ENCODE measurements around the gene LCN1.
A peak's percentile ranks its signal among the peaks of the same experiment; 100 is the strongest.

Gene LCN1

DNA sequence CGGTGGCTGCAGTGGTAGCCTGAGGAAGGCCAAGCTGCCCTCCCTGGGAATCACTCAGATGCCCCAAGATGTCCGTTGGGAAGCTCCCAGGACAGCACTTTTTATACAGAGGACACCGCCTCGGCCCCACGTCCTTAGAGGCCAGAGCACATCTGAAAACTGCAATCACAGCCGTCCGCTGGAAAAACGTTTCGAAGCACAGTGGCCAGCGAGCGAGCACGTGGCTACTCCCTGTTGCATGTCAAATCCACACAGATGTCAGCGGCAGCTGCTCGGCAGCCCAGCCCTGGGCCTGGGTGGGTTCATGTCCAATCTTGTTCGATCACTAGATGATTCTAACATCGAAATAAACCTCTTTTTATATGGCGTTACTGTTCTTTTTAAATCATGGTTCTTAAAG, 32.7 kb upstream of the LCN1 start:
- no peak for DNase-seq (ENCODE audit: low read depth in 2 of 3, low spot score in 2 of 3)

DNA sequence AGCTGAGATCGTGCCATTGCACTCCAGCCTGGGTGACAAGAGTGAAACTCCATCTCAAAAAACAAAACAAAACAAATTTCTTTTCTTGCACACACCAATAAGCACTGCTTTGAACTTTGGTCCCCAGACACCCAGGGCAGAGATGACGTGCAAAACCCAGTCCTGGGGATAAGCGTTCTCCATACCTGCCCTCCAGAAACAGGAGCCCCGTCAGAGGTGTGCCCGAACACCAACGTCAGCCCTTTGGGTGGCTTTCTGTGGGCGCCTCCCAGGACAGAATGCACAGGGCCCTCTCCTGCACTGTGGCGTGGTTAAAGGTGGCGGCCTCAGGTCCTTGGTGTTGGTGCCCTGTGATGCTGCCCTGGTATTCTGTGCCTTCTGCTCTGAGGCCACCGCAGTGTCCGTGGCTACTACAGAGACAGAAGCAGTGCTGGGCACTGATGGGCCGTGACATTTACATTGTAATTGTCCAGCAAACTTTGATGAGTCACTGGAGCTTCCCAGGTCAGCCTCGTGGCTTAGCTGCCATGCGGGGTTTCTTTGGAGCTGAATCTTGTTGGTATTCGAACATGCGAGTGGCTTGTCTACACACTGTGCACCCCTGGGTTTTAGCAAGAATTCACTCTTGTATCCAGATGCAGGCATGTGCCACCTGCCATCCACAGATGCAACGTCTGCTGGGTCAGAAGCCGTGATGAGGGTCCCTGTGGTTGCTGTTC, 31.9 kb upstream of the LCN1 start:
- no peak for DNase-seq (ENCODE audit: low read depth in 2 of 3, low spot score in 2 of 3)

DNA sequence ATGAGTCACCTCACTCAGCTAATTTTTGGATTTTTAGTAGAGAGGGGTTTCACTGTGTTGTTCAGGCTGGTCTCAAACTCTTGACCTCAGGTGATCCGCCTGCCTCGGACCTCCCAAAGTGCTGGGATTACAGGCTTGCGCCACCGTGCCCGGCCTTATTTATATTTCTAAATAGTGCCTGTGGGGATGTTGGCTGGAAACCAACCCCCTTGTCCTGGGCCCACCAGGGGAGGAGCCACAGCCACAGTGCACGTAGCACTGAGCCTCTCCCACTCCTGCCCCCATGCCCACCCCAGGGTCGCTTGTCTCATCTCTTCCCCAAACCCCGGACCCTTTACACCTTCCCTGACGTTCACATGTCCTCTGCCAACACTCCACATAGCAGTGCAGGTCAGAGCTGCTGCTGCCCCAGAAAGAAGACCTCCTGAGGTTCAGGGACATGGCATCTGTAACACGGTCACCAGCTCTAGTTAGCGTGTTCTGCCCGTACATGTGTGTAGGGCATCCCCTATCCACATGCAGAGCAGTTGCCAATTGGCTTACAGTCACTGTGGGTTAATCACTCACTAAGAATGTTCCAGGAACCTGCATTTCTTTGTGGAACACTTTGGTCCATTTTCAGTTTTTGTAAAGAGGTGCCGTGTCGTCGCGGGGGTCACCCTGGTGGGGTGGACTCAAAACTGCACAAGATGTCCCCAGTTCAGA, 30.9 kb upstream of the LCN1 start:
- no peak for DNase-seq (ENCODE audit: low read depth in 2 of 3, low spot score in 2 of 3)

DNA sequence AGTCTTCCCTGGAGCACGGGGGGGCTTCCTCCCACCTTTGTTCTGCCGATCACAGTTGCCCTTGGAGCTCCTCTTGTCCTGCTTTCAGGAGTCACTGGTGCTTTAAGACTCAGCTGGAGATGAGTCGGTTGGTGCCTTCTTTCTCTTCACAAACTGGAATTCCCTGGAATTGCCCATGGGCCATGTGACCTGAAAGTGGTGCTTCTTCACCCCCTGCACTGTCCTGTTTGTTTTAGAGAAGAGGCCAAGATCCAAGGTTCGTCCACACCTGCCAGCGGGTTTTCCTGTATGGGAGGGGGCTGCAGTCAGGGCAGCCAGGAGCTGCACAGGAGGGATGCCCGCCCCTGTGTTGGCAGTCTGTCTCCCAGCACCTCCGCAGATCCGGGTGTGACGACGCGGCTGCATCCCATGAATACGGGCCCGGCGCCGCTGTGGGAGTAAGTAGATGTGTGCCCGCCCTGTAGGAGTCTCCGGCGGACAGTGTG, 30.2 kb upstream of the LCN1 start:
- DNase-seq (ENCODE audit: low read depth in 2 of 3, low spot score in 2 of 3), result no peak

DNA sequence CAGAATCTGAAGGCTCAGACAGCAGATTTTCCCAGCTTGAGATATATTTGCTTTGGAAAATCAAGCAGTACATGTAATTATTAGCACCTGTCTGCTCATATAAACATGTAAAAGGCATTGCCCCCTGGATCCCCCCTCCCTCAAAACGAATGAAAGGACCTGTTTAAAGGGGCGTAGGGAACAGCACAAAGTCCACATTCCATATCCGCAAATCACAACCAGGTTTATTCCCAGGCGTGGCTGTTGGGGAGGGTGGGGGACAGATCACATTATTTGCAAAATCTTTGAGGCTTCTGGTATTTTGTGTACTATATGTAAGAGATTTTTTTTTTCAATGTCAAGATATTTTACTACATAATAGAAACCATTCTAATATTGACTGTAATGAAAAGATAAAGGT, 29.5 kb upstream of the LCN1 start:
- no peak for DNase-seq (ENCODE audit: low read depth in 2 of 3, low spot score in 2 of 3)

DNA sequence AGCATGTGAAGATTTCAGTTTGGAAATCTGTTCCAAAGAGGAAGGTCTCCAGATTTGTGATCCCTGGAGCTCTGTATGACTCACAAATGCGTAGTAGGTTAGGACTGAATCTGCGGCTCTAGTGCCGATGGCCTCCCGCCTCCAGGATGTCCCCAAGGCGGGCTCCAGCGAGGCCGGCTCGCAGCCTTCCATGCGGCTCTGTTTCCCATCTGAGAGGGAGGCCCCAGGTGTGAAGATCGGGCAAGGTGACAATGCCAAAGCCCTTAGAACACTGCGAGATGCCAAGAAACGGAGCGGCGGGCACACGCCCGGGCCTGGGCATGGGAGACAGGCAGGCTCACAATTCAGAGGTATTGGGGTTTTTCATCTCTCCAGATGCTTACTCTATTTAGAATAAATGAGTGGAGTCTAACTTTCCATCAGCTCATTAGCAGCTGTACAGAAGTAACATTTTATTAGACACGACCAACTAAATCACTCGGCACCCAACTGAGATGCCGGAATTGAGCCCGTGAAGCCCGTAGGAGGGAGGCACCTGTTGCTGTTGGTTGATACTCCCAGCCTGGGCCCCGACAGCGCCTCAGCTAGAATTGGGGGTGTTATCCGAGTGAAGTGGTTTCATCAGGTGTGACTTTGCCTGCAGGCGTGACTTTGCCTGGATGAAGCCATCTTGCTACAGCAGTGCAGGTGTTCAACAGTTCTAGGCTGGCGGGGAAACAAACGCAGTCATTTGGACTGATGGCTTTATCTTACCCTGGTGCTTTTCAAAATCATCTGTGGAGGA, 28.2 kb upstream of the LCN1 start:
- no peak for DNase-seq (ENCODE audit: low read depth in 2 of 3, low spot score in 2 of 3)

DNA sequence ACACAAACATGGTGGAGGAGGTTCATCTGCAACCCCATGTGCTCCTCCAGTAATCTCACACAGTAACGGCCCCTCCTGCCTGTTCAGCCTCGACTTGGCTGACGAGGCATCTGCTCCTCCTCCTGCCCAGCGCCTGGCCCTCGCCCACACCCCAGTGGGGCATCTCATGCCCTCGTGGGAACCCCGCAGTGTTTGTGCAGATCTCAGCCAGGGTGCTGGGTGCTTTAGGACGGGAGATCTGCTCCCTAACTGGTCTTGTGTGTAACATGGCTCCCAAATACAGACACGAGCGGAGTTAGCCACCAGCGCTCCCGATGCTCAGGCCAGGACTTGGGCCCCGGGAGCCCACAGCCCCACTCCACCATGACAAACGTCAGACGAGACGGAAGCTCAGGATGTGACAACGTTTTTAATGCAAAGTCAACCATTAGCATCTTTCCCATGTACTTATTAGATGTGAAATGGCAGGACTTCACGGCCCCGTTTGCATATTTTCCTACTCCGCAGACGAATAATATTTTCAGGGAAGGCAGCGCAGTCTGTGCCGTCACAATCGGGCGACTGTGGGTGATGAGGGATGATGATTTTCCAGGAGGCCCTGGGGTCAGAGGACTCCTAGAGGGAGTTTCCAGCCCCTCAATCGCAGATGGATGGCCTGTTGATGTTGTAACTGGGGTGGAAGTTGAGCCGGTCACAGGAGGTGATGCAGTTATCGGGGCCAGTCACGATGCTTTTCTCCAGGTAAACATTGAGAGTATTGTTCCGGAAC, 26.3 kb upstream of the LCN1 start:
- DNase-seq (ENCODE audit: low read depth in 2 of 3, low spot score in 2 of 3), result no peak

DNA sequence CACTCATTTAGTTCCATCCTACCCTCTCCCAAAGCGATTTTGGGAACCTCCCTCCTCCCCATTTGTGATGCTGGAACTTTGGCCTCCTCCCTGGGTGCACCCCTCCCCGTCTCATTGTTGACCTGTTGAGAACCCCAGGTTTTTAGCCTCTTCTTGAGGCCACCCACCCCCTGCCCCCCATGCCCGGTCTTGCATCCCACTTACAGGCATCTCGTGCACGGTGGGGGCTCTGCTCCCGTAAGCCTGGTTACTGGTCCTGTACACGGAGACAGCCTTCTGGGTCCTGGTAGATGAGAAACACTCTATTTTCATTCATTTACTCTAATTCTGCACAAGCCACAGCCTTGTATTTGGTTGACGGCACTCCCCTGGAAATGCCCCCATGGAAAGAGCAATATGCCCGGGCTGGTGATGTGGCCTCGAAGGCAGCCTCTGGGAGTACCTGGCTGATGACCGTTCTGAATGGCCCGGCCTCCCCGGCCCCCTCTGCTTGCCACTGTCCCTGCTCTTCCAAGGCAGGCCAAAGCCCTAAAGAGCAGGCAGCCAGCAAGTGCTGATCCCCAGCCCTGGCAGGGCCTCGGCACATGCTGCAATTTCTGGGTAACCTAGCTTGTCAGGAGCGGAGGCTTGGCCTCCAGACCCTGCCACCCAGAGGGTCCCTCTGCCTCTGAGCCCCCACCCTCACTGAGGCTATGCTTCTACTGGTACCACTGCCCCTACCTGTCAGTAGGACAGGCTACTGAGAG, 22.7 kb upstream of the LCN1 start:
- DNase-seq (ENCODE audit: low read depth in 2 of 3, low spot score in 2 of 3), result no peak

DNA sequence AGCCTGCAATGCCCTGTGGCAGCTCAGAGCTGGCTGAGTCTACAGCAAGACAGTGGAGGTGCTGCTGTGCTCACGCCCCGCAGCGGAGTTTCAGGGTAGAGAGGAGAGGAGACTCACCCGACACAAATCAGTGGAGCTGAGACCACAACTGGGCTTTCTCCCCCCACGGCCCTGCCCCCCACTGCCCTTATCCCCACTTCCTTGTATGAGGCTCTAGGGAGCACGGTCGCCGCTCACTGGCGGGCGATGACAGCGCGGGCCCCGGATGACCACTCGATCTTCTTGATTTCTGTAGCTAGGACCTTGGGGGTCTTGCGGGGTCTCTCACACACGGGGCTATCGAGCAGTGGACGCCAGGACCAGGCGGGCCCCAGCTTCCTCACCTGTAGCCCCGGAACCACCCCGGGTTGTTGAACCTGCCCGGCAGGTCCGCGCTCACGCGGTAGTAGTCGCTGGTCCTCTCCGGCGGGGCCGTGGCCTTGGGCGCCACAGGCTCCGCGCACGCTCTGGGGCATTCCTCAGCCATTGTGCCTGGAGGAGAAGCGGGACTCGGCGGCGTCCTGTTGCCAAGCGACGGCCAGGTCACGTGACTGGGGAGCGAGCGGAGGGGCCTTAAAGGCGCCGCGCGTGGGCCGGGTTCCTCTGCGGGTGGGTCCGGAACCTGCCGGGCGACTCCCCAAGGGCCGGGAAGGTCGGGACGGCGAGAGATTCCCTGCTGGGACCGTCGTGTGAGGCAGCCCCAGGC, 21.7 kb upstream of the LCN1 start:
- DNase-seq (ENCODE audit: low read depth in 2 of 3, low spot score in 2 of 3), result peak; percentile 65 to 73 (median 71)

DNA sequence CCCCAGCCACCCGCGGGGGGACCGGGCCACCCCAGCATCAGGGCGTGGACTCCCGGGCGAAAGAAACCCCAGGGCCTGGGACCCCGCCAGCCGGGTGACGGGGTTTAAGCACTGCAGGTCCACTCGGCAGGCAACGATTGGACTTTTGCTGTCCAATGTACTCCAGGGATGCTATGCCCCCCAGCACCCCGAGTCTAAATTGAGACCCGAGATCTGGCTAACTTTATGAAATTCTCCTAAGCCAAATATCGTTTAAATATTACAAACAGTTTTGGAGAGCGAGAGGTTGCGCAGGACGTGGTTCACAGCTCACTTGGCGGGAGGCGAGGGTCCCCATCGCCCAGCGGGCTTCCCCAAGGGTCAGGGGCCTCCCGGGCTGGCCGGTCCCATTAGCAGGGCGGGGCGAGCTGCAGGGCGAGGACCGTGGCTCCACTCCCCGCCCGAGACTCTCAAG, 21.1 kb upstream of the LCN1 start:
- DNase-seq (ENCODE audit: low read depth in 2 of 3, low spot score in 2 of 3), result no peak

DNA sequence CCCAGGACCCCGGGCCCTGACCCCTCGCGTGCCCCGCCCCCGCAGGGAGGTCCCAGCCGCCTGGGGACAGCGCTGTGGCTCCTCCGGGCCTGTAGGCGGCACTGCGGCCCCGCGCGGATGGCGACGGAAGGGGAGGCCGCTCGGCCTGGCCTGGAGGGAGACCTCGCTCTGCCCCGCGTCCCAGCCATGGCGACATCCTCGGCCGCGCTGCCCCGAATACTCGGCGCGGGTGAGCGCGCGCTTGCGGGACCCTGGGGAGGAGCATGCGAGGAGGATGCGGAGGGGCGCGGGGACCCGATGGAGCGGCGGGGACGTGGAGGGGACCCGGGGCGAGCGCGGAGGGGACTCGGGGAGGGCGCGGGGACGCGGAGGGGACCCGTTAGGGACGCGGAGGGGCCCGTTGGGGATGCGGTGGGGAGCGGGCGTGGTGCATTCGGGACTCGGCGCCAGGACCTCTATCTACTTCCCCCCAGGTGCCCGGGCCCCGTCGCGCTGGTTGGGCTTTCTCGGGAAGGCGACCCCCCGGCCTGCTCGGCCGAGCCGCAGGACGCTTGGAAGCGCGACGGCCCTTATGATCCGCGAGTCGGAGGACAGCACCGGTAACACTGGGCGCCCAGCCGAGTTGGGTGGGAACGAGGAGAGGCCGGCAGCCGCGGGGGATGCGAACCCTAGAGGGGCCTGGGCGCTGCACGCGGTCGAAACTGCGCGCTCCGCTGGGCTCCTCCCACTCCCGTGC, 20.5 kb upstream of the LCN1 start, which contains the start of gene MRPS2:
Gene MRPS2, plus strand, starts transcription at position 158 of the 736 bp plus-strand sequence. Its CDS starts 29 bp downstream, at position 187.
- DNase-seq (ENCODE audit: low read depth in 2 of 3, low spot score in 2 of 3), result peak; percentile 61 to 80 (median 69)

DNA sequence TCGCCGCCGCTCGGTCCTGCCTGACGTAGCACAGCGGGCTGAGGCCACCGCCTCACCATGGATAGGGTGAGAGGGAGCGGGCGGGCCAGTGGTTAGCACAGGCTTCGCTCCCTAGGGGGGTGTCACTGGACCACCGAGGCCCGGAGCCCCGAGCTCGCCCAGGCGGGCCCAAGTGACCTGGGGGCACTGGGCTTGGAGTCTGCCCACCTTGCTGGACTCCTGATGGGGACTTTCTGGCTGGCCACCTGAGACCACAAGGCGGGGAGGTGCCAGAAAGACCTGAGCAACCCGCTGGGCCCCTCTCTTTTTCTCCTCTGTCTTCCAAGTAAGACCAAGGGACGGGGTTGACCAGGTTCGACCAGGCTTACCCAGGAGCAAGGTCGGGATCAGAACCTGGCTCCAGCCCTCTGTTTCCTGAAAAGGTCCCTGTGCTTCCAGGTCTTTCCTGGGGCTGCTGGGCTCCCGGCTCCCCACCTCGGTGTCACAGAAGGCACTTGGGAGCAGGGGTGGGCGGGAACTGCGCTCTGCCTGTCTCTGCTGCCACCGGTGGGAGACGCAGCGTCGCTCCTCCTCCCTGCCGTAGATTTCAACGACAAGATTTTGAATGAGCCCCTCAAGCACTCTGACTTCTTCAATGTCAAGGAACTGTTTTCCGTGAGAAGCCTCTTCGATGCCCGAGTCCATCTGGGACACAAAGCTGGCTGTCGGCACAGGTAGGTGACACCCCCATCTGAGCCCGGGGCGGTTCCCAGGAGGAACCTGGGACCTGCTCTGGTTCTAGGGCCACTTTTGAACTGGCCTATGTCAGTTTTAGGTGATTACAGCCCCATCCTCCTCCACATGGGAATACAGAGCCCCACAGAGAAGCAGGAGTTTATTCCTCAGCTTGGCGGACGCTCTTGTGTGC, 19.7 kb upstream of the LCN1 start:
- DNase-seq (ENCODE audit: low read depth in 2 of 3, low spot score in 2 of 3), result no peak

DNA sequence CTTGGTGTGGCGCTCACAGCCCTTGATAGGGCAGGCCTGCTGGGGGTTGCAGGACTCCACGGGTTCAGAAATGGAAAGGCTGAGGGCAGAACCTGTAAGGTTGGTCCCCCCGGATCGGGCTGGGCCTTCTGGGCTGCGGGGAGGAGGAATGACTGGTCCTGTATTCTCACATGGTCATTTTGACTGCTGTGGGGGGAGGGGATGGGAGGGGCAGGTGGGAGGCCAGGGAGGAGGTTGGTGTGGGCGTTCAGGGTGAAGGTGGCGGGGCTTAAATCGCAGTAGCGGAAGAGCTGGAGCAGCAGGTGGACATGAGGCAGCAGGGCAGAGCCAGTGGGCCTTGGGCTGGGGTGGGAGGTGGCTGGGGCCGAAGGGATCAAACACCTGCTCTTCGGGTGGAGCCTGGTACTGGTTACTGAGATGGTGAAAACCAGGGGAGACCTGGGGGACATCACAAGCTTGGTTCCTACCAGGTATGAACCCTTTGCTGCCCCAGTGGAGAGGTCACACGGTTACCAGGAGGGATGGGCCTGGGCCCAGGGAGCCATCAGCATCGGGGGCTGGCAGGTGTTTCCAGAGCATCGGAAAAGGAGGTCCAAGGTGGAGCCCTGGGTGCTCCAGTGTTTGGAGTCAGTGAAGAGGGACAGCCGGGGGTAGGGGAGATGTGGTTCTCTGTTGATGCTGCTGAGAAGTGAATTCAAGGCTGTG, 18.9 kb upstream of the LCN1 start:
- no peak for DNase-seq (ENCODE audit: low read depth in 2 of 3, low spot score in 2 of 3)

DNA sequence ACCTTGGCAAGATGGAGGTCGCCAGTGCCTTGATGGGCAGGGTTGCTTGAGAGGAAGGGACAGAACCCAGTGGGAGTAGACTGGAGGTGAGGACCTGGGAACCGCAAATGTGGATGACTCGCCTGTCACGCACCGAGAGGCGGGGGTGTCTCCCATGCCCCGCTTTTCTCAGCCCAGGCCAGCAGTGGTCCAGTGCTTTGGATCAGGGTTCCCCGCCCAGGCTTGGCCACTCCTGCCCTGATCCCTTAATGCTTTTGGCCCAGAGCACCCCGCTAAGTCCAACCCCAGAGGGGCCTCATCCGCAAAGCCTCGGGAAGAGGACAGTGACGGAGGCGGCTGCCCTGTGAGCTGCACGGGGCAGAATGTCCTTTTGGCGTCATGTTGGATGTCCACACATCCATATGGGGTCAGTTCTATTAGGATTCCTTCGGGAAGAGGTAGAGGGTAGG, 18.3 kb upstream of the LCN1 start:
- DNase-seq (ENCODE audit: low read depth in 2 of 3, low spot score in 2 of 3), result no peak

DNA sequence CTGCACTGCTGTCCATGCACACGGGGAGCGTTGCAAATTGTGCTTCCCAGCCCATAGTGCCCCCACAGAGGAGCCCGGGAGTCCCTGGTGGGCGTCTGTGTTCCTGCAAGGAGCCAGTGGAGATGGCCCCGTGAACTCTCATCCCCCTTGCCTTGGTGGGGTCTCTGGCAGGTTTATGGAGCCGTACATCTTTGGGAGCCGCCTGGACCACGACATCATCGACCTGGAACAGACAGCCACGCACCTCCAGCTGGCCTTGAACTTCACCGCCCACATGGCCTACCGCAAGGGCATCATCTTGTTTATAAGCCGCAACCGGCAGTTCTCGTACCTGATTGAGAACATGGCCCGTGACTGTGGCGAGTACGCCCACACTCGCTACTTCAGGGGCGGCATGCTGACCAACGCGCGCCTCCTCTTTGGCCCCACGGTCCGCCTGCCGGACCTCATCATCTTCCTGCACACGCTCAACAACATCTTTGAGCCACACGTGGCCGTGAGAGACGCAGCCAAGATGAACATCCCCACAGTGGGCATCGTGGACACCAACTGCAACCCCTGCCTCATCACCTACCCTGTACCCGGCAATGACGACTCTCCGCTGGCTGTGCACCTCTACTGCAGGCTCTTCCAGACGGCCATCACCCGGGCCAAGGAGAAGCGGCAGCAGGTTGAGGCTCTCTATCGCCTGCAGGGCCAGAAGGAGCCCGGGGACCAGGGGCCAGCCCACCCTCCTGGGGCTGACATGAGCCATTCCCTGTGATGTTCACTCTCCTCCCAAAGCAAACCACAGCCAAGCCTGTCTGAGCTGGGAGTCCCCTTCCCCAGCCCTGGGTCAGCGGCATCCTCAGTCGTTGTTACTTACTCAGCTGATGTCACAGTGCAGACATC, 17.6 kb upstream of the LCN1 start:
- DNase-seq (ENCODE audit: low read depth in 2 of 3, low spot score in 2 of 3), result no peak
